RWPE2 (cell line): ENCODE results near the gene LRCH1.

ENCODE experiments used
- ATAC-seq: fragments of 200-7000 bp; cut with Tn5 transposase; 3 replicates; pipeline ENCODE4 v1.9.1; 2021; ENCODE audit warnings: low read depth
- DNase-seq: peaks from one replicate; pipeline ENCODE4 v3.0.0-alpha.2; 2020; ENCODE audit warnings: low spot score
- H3K27ac ChIP-seq: fragments of 450-650 bp; 2 replicates; pipeline ENCODE4 v1.5.1; 2017; ENCODE audit warnings: mild to moderate bottlenecking; ENCODE audit not compliant: poor library complexity, severe bottlenecking
- H3K27me3 ChIP-seq: fragments of 250-450 bp; sonication (Bioruptor Pico); 2 replicates; pipeline ENCODE4 v1.5.1; 2021; ENCODE audit warnings: mild to moderate bottlenecking, moderate library complexity; ENCODE audit not compliant: insufficient read depth, poor library complexity, severe bottlenecking
- H3K36me3 ChIP-seq: fragments of 250-450 bp; sonication (Bioruptor Pico); 2 replicates; pipeline ENCODE4 v1.5.1; 2020; ENCODE audit warnings: low read depth, mild to moderate bottlenecking, moderate library complexity
- H3K4me1 ChIP-seq: fragments of 250-450 bp; sonication (Bioruptor Pico); 2 replicates; pipeline ENCODE4 v1.5.1; 2021; ENCODE audit warnings: mild to moderate bottlenecking, moderate library complexity; ENCODE audit not compliant: insufficient read depth, poor library complexity, severe bottlenecking
- H3K4me3 ChIP-seq: fragments of 250-450 bp; sonication (Bioruptor Pico); 2 replicates; pipeline ENCODE4 v1.5.1; 2021; ENCODE audit warnings: mild to moderate bottlenecking, moderate library complexity; ENCODE audit not compliant: severe bottlenecking
- H3K9me3 ChIP-seq: fragments of 250-450 bp; sonication (Bioruptor Pico); 2 replicates; pipeline ENCODE4 v1.5.1; 2021; ENCODE audit warnings: mild to moderate bottlenecking, moderate library complexity; ENCODE audit not compliant: severe bottlenecking
- TF ChIP-seq, protein P1 (sequence below): fragments of 450-650 bp; IDR thresholded peaks from one replicate; pipeline ENCODE4 v1.5.1; 2017; ENCODE audit warnings: mild to moderate bottlenecking, moderate library complexity; ENCODE audit not compliant: poor library complexity, severe bottlenecking

LRCH1 gene

DNA sequence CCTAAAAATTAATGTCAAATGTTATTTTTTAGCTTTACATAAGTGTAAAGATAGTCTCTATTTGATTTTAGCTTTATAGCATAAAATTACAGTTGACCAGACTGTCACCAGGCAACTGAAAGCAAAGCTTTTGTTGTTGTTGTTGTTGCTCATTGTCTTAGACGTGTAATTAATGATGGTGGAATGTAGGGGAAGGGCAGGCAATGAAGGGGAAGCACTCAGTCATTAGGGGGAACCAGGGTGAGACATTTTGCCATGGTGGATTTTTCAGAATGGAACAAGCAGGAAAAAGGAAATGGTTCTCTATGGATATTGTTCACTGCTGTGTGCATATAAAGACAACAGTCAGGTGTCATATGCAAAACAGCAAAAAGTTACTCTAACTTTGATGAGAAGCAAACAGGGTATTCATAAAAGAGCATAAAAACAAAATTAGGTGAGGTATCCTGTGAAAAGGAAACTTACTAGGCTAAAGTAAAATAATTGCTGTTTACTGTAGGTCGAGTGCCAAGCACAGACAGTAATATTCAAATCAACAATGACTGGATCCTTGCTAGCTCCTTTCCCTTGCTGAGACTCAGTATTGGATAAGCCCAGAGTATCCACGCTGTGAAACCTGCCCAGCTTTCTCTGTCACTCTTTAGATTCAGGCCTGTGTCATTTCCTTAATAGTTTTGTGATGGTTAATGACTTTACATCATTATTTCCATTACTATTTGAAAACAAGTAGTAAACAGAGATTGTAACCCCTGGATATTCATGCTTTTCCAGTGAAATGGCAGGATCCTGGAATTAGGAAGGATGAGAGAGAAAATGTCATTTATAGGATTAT, 110.5 kb downstream of the LRCH1 start:
- no peaks in the 10 kb centered on the region for H3K36me3 ChIP-seq
- ATAC-seq (no peak), DNase-seq (no peak)
- no peaks in the 10 kb centered on the region for H3K9me3 ChIP-seq
- no peak overlapping the region for H3K27ac ChIP-seq
- H3K4me3 ChIP-seq, result no peak overlapping the region
- H3K27me3 ChIP-seq, result no peaks in the 10 kb centered on the region
- TF ChIP-seq, protein P1, sequence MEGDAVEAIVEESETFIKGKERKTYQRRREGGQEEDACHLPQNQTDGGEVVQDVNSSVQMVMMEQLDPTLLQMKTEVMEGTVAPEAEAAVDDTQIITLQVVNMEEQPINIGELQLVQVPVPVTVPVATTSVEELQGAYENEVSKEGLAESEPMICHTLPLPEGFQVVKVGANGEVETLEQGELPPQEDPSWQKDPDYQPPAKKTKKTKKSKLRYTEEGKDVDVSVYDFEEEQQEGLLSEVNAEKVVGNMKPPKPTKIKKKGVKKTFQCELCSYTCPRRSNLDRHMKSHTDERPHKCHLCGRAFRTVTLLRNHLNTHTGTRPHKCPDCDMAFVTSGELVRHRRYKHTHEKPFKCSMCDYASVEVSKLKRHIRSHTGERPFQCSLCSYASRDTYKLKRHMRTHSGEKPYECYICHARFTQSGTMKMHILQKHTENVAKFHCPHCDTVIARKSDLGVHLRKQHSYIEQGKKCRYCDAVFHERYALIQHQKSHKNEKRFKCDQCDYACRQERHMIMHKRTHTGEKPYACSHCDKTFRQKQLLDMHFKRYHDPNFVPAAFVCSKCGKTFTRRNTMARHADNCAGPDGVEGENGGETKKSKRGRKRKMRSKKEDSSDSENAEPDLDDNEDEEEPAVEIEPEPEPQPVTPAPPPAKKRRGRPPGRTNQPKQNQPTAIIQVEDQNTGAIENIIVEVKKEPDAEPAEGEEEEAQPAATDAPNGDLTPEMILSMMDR, result no peak
- peaks cover 6% of the 10 kb centered on the region for H3K4me1 ChIP-seq

DNA sequence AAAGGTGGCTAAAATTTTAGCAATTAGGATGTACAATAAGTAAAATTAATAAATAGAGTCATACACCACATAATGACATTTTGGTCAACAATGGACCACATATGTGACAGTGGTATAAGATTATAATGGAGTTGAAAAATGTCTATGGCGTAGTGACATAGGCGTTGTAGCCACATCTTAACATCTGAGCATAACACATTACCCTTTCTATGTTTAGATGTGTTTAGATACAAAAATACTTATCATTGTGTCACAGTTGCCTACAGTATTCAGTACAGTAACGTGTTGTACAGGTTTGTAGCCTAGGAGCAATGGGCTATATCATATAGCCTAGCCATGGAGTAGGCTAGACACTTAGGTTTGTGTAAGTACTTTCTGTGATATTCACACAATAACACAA, 111.2 kb downstream of the LRCH1 start:
- Histone ChIP-seq H3K27ac (no peak overlapping the region), H3K36me3 (peaks cover 2% of the 10 kb centered on the region; the same call in 1 of the 2 replicates), H3K4me3 (no peak overlapping the region), H3K27me3 (no peaks in the 10 kb centered on the region), H3K9me3 (no peaks in the 10 kb centered on the region), H3K4me1 (peaks cover 6% of the 10 kb centered on the region)
- DNase-seq (no peak), ATAC-seq (no peak)
- TF ChIP-seq, protein P1, result no peak

DNA sequence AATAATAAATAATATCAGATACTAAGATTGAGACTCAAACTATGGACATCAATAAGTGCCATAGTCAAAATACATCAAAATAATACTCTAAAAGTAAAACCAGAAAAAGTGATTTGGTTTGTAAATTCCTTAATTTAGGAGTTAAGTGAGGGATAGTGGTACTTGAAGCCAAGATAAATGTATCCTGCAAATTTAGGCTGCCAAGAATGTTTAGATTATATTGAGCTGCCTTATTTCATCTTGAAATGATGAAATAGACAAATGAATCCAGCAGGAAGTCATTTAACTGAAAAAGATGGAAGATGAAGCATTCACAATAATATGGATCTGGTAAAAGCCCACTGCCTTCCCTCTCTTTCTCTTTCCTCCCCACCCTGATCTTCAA, 112.3 kb downstream of the LRCH1 start:
- H3K36me3 ChIP-seq, result peaks cover 11% of the 10 kb centered on the region; the same call in 1 of the 2 replicates
- DNase-seq (no peak), ATAC-seq (no peak)
- H3K9me3 ChIP-seq, result no peaks in the 10 kb centered on the region
- H3K4me1 ChIP-seq, result peaks cover 6% of the 10 kb centered on the region
- no peak overlapping the region for H3K27ac ChIP-seq
- H3K27me3 ChIP-seq, result no peaks in the 10 kb centered on the region
- H3K4me3 ChIP-seq, result no peak overlapping the region
- TF ChIP-seq, protein P1, result no peak

DNA sequence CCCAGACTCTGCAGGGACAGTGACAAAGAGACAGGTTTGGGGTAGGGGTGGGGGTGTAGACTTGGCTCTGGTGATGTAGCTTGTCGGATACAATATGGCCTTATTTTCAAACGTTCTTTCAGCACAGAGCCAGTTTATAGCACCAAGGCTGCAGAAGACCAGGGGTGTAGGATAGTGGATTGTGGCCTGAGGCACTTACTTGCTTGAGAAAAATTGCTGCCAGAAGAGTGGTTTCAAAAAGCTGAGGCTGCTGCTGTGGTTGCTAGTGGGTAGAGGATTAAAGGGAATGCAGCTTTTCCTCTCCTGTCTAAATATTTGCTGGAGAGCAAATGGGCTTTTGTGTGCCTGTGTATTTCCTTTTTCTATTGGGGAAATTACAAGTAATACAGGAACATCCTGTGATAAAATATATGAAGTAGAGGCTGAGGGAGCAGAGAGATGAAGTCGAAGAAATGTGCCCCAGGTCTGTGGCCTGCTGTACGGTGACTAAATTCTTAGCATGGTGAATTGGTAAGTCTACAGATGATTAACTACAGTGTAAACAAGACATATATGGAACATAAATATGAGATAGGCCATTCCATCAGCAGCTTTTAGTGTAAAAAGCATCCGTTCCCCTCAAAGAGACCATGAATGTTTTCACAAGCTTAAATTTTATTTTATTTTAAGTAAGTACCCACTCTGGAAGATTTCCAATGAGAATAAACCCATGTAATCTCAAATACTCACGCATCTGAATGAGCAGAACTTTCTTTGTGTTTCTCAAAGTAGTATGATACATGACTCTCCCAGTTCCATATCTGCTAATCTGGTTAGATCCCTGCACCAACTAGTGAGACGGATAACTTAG, 112.9 kb downstream of the LRCH1 start:
- H3K4me3 ChIP-seq, result no peak overlapping the region
- H3K9me3 ChIP-seq, result no peaks in the 10 kb centered on the region
- no peak for ATAC-seq
- no peaks in the 10 kb centered on the region for H3K27me3 ChIP-seq
- H3K27ac ChIP-seq, result no peak overlapping the region
- H3K4me1 ChIP-seq, result peaks cover 6% of the 10 kb centered on the region
- TF ChIP-seq, protein P1, result no peak
- DNase-seq, result no peak
- H3K36me3 ChIP-seq, result peaks cover 11% of the 10 kb centered on the region; the same call in 1 of the 2 replicates
